ENCODE data around the gene PANX3. TPM values are rescaled to one million over a fixed set of nuclear protein-coding genes. Genes with fewer than 3 reads are reported as not detected.

PANX3 gene
- total and polyA plus RNA-seq, 2 of the 4 experiments (the other 2 are of a cell fraction): not detected

DNA sequence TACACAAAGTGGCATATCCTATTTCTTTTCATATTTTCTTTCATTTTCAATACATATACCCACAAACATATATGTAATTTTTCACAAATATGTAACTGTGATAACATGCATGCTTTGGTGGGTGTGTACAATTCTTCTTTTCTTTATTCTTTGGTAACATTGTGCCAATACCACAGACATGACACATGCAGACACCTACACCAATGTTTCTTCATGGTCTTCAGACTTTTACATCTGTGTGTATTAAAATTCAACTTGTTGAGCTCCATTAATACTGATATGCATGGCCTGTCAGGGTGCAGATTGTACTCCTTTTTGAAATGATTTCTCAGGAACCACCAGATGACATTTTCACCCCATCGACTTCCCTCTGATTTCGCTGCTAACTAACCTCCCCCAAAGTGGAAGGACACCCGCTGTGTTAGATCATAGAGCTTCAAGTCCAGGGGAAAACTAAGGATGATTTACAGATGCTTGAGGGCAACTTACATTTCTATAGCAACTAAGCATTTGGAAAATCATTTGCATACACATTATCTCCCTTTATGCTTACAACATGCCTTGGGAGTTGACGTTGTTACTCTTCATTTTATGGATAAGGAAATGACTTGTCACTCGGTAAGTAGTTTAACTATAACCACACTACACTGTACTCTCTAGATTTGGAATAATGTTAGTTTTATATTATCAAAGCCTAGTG, 10.5 kb upstream of the PANX3 start:
- WGBS, 2 experiments (ENCODE audit: extremely low coverage in 2 of 2, insufficient read length in 1 of 2): no CpG with 5 or more reads among the region's 5 CpGs
- Histone ChIP-seq H3K9ac (ENCODE audit: low read depth, low read length) (no peak overlapping the region), H3K23ac (ENCODE audit: low read depth, low read length) (no peak overlapping the region), H3K4me2 (ENCODE audit: low read depth, low read length) (no peak overlapping the region), H3K18ac (ENCODE audit: low read depth, low read length) (no peak overlapping the region), H3K79me1 (ENCODE audit: low read depth in 1 of 2, low read length in 2 of 2) (no peaks in the 10 kb centered on the region), H4K20me1 (ENCODE audit: insufficient read depth, low read length) (no peaks in the 10 kb centered on the region), H2BK120ac (ENCODE audit: low read depth, low read length) (no peak overlapping the region), H3K9me3 (ENCODE audit: control insufficient read depth, insufficient read depth, low read length) (no peaks in the 10 kb centered on the region), H3K4ac (ENCODE audit: low read depth, low read length) (no peak overlapping the region), H2AK9ac (replicated peaks; ENCODE audit: low read depth, low read length, poor library complexity) (no peak overlapping the region), H2BK20ac (ENCODE audit: low read depth, low read length) (no peak overlapping the region), H2BK15ac (ENCODE audit: low read depth, low read length) (no peak overlapping the region), H3K4me3 (ENCODE audit: insufficient read depth, low read depth, low read length) (no peak overlapping the region), H4K91ac (ENCODE audit: insufficient read depth, low read depth, low read length) (no peak overlapping the region), H3K27ac (ENCODE audit: insufficient read depth, low read length) (no peak overlapping the region), H4K8ac (ENCODE audit: low read depth in 2 of 2, low read length in 2 of 2) (no peak overlapping the region), H3K4me1 (ENCODE audit: control insufficient read depth, insufficient read depth, low read length) (no peaks in the 10 kb centered on the region), H2AK5ac (ENCODE audit: low read depth, low read length) (no peak overlapping the region), H4K5ac (ENCODE audit: low read depth, low read length) (no peak overlapping the region), H2AFZ (replicated peaks; ENCODE audit: low read length, poor library complexity) (no peak overlapping the region), H3K27me3 (ENCODE audit: control insufficient read depth, insufficient read depth, low read length) (no peaks in the 10 kb centered on the region), H3K56ac (ENCODE audit: extremely low read depth, insufficient read depth, low read length) (no peak overlapping the region), H3K14ac (replicated peaks; ENCODE audit: low read depth, low read length) (no peak overlapping the region), H2BK5ac (ENCODE audit: low read depth, low read length, poor library complexity, severe bottlenecking) (no peak overlapping the region), H3K9me1 (ENCODE audit: insufficient read depth, low read length) (no peaks in the 10 kb centered on the region), H3K36me3 (ENCODE audit: control insufficient read depth, insufficient read depth, low read length) (no peaks in the 10 kb centered on the region)
- dilution Hi-C loops (cut with HindIII; ENCODE audit: low sequenced_read_pairs, unreplicated experiment) (no loop called here), in situ Hi-C loops (cut with MboI; ENCODE audit: low sequenced_read_pairs) (no loop called here), intact Hi-C loops (cut with micrococcal nuclease) (no loop called here)
- ATAC-seq (ENCODE audit: low read depth) (no peak), DNase-seq (no peak)
- no TSS peak for BruUV-seq (replicated peaks)
- TF ChIP-seq MAFK (IDR thresholded peaks at IDR 0.05; ENCODE audit: low read depth, low read length) (no peak), NFE2L2 (IDR thresholded peaks at IDR 0.05; ENCODE audit: low read depth, low read length) (no peak), SMC3 (IDR thresholded peaks at IDR 0.05; ENCODE audit: low read depth, low read length) (no peak), BHLHE40 (IDR thresholded peaks at IDR 0.05; ENCODE audit: low read depth, low read length) (no peak), RFX5 (IDR thresholded peaks at IDR 0.05; ENCODE audit: low read depth, low read length) (no peak), POLR2A (IDR thresholded peaks at IDR 0.05; ENCODE audit: low read depth, low read length) (no peak), FOS (IDR thresholded peaks at IDR 0.05; ENCODE audit: low read depth, low read length) (no peak), MAZ (IDR thresholded peaks at IDR 0.05; ENCODE audit: borderline replicate concordance, low read depth, low read length) (no peak), CHD1 (IDR thresholded peaks at IDR 0.05; ENCODE audit: low read depth, low read length) (no peak), MXI1 (IDR thresholded peaks at IDR 0.05; ENCODE audit: borderline replicate concordance, low read depth, low read length) (no peak), RCOR1 (IDR thresholded peaks at IDR 0.05; ENCODE audit: insufficient replicate concordance, low read length) (no peak), RAD21 (IDR thresholded peaks at IDR 0.05; ENCODE audit: low read length) (no peak), CEBPB (IDR thresholded peaks at IDR 0.05; ENCODE audit: low read depth, low read length) (no peak)
- TF ChIP-seq, protein P1, sequence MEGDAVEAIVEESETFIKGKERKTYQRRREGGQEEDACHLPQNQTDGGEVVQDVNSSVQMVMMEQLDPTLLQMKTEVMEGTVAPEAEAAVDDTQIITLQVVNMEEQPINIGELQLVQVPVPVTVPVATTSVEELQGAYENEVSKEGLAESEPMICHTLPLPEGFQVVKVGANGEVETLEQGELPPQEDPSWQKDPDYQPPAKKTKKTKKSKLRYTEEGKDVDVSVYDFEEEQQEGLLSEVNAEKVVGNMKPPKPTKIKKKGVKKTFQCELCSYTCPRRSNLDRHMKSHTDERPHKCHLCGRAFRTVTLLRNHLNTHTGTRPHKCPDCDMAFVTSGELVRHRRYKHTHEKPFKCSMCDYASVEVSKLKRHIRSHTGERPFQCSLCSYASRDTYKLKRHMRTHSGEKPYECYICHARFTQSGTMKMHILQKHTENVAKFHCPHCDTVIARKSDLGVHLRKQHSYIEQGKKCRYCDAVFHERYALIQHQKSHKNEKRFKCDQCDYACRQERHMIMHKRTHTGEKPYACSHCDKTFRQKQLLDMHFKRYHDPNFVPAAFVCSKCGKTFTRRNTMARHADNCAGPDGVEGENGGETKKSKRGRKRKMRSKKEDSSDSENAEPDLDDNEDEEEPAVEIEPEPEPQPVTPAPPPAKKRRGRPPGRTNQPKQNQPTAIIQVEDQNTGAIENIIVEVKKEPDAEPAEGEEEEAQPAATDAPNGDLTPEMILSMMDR (conservative IDR thresholded peaks at IDR 0.05; ENCODE audit: low read depth, low read length): no peak
- TF ChIP-seq, protein P2, sequence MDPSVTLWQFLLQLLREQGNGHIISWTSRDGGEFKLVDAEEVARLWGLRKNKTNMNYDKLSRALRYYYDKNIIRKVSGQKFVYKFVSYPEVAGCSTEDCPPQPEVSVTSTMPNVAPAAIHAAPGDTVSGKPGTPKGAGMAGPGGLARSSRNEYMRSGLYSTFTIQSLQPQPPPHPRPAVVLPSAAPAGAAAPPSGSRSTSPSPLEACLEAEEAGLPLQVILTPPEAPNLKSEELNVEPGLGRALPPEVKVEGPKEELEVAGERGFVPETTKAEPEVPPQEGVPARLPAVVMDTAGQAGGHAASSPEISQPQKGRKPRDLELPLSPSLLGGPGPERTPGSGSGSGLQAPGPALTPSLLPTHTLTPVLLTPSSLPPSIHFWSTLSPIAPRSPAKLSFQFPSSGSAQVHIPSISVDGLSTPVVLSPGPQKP (IDR thresholded peaks at IDR 0.05; ENCODE audit: borderline replicate concordance, low read depth, low read length): no peak
- TF ChIP-seq, protein P3, sequence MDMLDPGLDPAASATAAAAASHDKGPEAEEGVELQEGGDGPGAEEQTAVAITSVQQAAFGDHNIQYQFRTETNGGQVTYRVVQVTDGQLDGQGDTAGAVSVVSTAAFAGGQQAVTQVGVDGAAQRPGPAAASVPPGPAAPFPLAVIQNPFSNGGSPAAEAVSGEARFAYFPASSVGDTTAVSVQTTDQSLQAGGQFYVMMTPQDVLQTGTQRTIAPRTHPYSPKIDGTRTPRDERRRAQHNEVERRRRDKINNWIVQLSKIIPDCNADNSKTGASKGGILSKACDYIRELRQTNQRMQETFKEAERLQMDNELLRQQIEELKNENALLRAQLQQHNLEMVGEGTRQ (IDR thresholded peaks at IDR 0.05; ENCODE audit: low read depth, low read length): no peak
- CTCF ChIA-PET: interaction anchor here (0.6 to 1.4 kb wide), 4 partner anchors 11 to 423 kb away, joined by 3 to 4 read pairs (median 4); no protein-coding TSS in a partner anchor
- POLR2A ChIA-PET (ENCODE audit: unreplicated experiment): no interaction called here
